ENCODE results near the gene DAPK2.

- no peak for TF ChIP-seq CTCF (IDR thresholded peaks at IDR 0.05)
- no peak for TF ChIP-seq POLR2A (IDR thresholded peaks at IDR 0.05)
Observed at GRCh38 chr15:64090527-64090926, 44.2 kb upstream of the DAPK2 start.

Measured in Peyer's patch (tissue), 4 donors.